Endothelial cell of umbilical vein (primary cell): Measurements from ENCODE around the gene GLI3. TPM values are rescaled to one million over a fixed set of nuclear protein-coding genes. Genes with fewer than 3 reads are reported as not detected.

Experiments
- BruUV-seq: library from RNA; stranded (reverse); fragments of 400-500 nt; replicated peaks from 2 replicates; lab custom pipeline; 2021; lab: Mats Ljungman, UMichigan
- CTCF ChIA-PET: fragments of 300-600, 350-600 bp; sonication (Branson Sonifier 250); formaldehyde crosslinking; loops from one replicate; lab custom pipeline; 2021; ENCODE audit warnings: antibody characterized with exemption, inconsistent platforms; lab: Charles Lee
- POLR2A ChIA-PET: fragments of 300-600, 350-600 bp; sonication (Branson Sonifier 250); formaldehyde crosslinking; loops from one replicate; lab custom pipeline; 2021; ENCODE audit warnings: antibody characterized with exemption, inconsistent platforms; lab: Charles Lee
- DNase-seq: peaks from one replicate; pipeline ENCODE4 v3.0.0-alpha.2; 2011; ENCODE audit warnings: low read depth, low spot score
- FAIRE-seq: peaks from 2 replicates; lab custom pipeline; 2011; peaks lifted over from hg19 to GRCh38; lab: Jason Lieb, UNC
- H2AFZ ChIP-seq: 2 replicates; pipeline ENCODE4 v1.6.0; 2012; ENCODE audit warnings: low read depth, low read length, control low read depth, inconsistent platforms
- H3K27ac ChIP-seq: 2 replicates; pipeline ENCODE4 v1.5.1; 2011; ENCODE audit warnings: low read depth, mild to moderate bottlenecking, control low read depth, low read length, moderate library complexity; ENCODE audit not compliant: insufficient read depth
- H3K27me3 ChIP-seq, 2 experiments: 2 replicates each; pipeline versions ENCODE4 v1.6.0 to v1.6.1; 2011; ENCODE audit warnings: low read length in 2 of 2, mixed read lengths in 1 of 2; ENCODE audit not compliant: control insufficient read depth in 2 of 2, insufficient read depth in 2 of 2
- H3K36me3 ChIP-seq, 2 experiments: 2 replicates in 1 of 2; 3 replicates in 1 of 2; pipeline ENCODE4 v1.5.1; 2011; ENCODE audit warnings: low read length in 2 of 2, mild to moderate bottlenecking in 1 of 2, moderate library complexity in 1 of 2; ENCODE audit not compliant: control insufficient read depth in 2 of 2, insufficient read depth in 2 of 2; ENCODE audit errors: extremely low read depth in 1 of 2
- H3K4me1 ChIP-seq: 3 replicates; pipeline ENCODE4 v1.5.1; 2011; ENCODE audit warnings: mild to moderate bottlenecking, low read length; ENCODE audit not compliant: control insufficient read depth, insufficient read depth; ENCODE audit errors: extremely low read depth
- H3K4me2 ChIP-seq: 2 replicates; pipeline ENCODE4 v1.6.1; 2011; ENCODE audit warnings: low read length, control low read depth, mixed read lengths; ENCODE audit not compliant: insufficient read depth
- H3K4me3 ChIP-seq, 3 experiments: fragments of 200-600 bp in 1 of 3; sonication (generic), shearing (Covaris generic) in 1 of 3; replicated peaks in 1 of 3; 2 replicates each; pipeline ENCODE4 v1.5.1; 2011 to 2016; ENCODE audit warnings: control low read depth in 3 of 3, low read length in 3 of 3, mild to moderate bottlenecking in 2 of 3, inconsistent platforms in 1 of 3, low read depth in 1 of 3, moderate library complexity in 1 of 3; ENCODE audit not compliant: insufficient read depth in 1 of 3
- H3K79me2 ChIP-seq: 2 replicates; pipeline ENCODE4 v1.6.0; 2012; ENCODE audit warnings: low read length, inconsistent platforms; ENCODE audit not compliant: control insufficient read depth, insufficient read depth
- H3K9ac ChIP-seq: replicated peaks from 2 replicates; pipeline ENCODE3; 2011; ENCODE audit warnings: low read length, control low read depth; ENCODE audit not compliant: insufficient read depth; ENCODE audit errors: extremely low read depth
- H3K9me1 ChIP-seq: replicated peaks from 3 replicates; pipeline ENCODE4 v1.6.0; 2011; ENCODE audit warnings: mild to moderate bottlenecking, low read length; ENCODE audit not compliant: control insufficient read depth, insufficient read depth; ENCODE audit errors: extremely low read depth
- H3K9me3 ChIP-seq: replicated peaks from 2 replicates; pipeline ENCODE4 v1.5.1; 2012; ENCODE audit warnings: low read length, inconsistent platforms; ENCODE audit not compliant: control insufficient read depth, insufficient read depth
- H4K20me1 ChIP-seq: replicated peaks from 2 replicates; pipeline ENCODE3; 2011; ENCODE audit warnings: mild to moderate bottlenecking, low read length; ENCODE audit not compliant: control insufficient read depth, insufficient read depth; ENCODE audit errors: extremely low read depth
- EZH2 ChIP-seq: IDR thresholded peaks from 2 replicates; pipeline ENCODE4 v1.6.1; 2012; ENCODE audit warnings: borderline replicate concordance, low read depth, mild to moderate bottlenecking, moderate library complexity, low read length, inconsistent platforms; ENCODE audit not compliant: severe bottlenecking
- FOS ChIP-seq: IDR thresholded peaks from 2 replicates; pipeline ENCODE4 v1.6.1; 2011; ENCODE audit warnings: mild to moderate bottlenecking, low read length, moderate library complexity, borderline replicate concordance; ENCODE audit not compliant: insufficient read depth
- GATA2 ChIP-seq: IDR thresholded peaks from 2 replicates; pipeline ENCODE4 v1.7.0; 2011; ENCODE audit warnings: low read depth, mild to moderate bottlenecking, moderate library complexity, mixed read lengths, low read length; ENCODE audit not compliant: insufficient read length, insufficient read depth
- JUN ChIP-seq: IDR thresholded peaks from 2 replicates; pipeline ENCODE4 v1.6.1; 2011; ENCODE audit warnings: borderline replicate concordance, low read depth; ENCODE audit not compliant: insufficient read length, insufficient read depth
- MYC ChIP-seq: IDR thresholded peaks from one replicate; pipeline ENCODE4 v1.6.1; 2011; ENCODE audit warnings: mild to moderate bottlenecking, low read depth, low read length
- POLR2A ChIP-seq: IDR thresholded peaks from 2 replicates; pipeline ENCODE4 v1.6.1; 2012; ENCODE audit warnings: low read depth, mild to moderate bottlenecking, control low read depth, low read length
- POLR2AphosphoS5 ChIP-seq: IDR thresholded peaks from 2 replicates; pipeline ENCODE4 v1.6.1; 2012; ENCODE audit warnings: low read depth, mild to moderate bottlenecking, control low read depth, low read length, moderate library complexity; ENCODE audit not compliant: insufficient read depth
- dilution Hi-C: fragments of 300-500 bp; cut with MboI; formaldehyde crosslinking; loops from one replicate; pipeline ENCODE4 v1.15.0; 2019; ENCODE audit warnings: low sequenced_read_pairs; ENCODE audit not compliant: extremely low pct_ligation_motif_present
- intact Hi-C: fragments of 100-400 bp; cut with micrococcal nuclease; formaldehyde crosslinking; loops from one replicate; pipeline ENCODE4 v1.10.0; 2022
- polyA plus RNA-seq, 4 experiments: library from polyadenylated mRNA; depleted of rRNA in 3 of 4; stranded (reverse) in 3 of 4; unstranded in 1 of 4; fragments of >200 nt; gene quantifications; 2 replicates each; pipeline versions ENCODE4 v1.2.1 to v1.2.3, GENCODE V29; 2011 to 2012; ENCODE audit warnings: missing spikeins in 1 of 4
- total RNA-seq: library from RNA; stranded (reverse); gene quantifications from 2 replicates; pipeline ENCODE4 v1.2.3, GENCODE V29; 2021
- TF ChIP-seq, protein P1 (sequence below), 2 donors: IDR thresholded peaks; 1 replicate in 1 of 2; 2 replicates in 1 of 2; pipeline ENCODE4 v1.5.1; 2011; ENCODE audit warnings: low read length in 2 of 2, mild to moderate bottlenecking in 2 of 2, moderate library complexity in 2 of 2, control low read depth in 1 of 2, inconsistent platforms in 1 of 2, low read depth in 1 of 2; ENCODE audit not compliant: insufficient read depth in 1 of 2; ENCODE audit errors: extremely low read depth in 1 of 2
- TF ChIP-seq, protein P2 (sequence below): IDR thresholded peaks from 2 replicates; pipeline ENCODE4 v1.6.1; 2011; ENCODE audit not compliant: insufficient read depth, insufficient read length

The GLI3 gene
- total and polyA plus RNA-seq, 2 donors (not counting 3 experiments of a cell fraction or from before 2014, with no cell fraction given): 6.0 to 24.9 TPM

GRCh38 chr7:42254217-42254616 is 17.2 kb upstream of the GLI3 start:
- FAIRE-seq: no peak
- DNase-seq: no peak
- CTCF ChIA-PET: no interaction called here
- H3K36me3 ChIP-seq: no peaks in the 10 kb centered on the region
- no peak for TF ChIP-seq GATA2
- TF ChIP-seq, protein P1, sequence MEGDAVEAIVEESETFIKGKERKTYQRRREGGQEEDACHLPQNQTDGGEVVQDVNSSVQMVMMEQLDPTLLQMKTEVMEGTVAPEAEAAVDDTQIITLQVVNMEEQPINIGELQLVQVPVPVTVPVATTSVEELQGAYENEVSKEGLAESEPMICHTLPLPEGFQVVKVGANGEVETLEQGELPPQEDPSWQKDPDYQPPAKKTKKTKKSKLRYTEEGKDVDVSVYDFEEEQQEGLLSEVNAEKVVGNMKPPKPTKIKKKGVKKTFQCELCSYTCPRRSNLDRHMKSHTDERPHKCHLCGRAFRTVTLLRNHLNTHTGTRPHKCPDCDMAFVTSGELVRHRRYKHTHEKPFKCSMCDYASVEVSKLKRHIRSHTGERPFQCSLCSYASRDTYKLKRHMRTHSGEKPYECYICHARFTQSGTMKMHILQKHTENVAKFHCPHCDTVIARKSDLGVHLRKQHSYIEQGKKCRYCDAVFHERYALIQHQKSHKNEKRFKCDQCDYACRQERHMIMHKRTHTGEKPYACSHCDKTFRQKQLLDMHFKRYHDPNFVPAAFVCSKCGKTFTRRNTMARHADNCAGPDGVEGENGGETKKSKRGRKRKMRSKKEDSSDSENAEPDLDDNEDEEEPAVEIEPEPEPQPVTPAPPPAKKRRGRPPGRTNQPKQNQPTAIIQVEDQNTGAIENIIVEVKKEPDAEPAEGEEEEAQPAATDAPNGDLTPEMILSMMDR (IDR thresholded peaks at IDR 0.05; ENCODE audit: extremely low read depth in 1 of 2, insufficient read depth in 1 of 2, low read depth in 1 of 2, low read length in 2 of 2): no peak
- TF ChIP-seq JUN: no peak
- intact Hi-C loops (no loop called here), dilution Hi-C loops (no loop called here)
- no peaks in the 10 kb centered on the region for H3K9me1 ChIP-seq
- peaks cover 0 to 5% of the 10 kb centered on the region in 2 experiments for H3K27me3 ChIP-seq
- no peak overlapping the region for H3K9ac ChIP-seq
- no peak overlapping the region for H3K4me2 ChIP-seq
- H3K9me3 ChIP-seq: no peaks in the 10 kb centered on the region
- no peak overlapping the region for H3K27ac ChIP-seq
- no peaks in the 10 kb centered on the region for H4K20me1 ChIP-seq
- POLR2A ChIA-PET: no interaction called here
- H2AFZ ChIP-seq: no peak overlapping the region
- no TSS peak for BruUV-seq
- H3K4me3 ChIP-seq: no peak overlapping the region
- no peaks in the 10 kb centered on the region for H3K4me1 ChIP-seq
- no peaks in the 10 kb centered on the region for H3K79me2 ChIP-seq

- CTCF ChIA-PET: no interaction called here
- H3K36me3 ChIP-seq: no peaks in the 10 kb centered on the region
Observed at GRCh38 chr7:42253316-42253715, 16.3 kb upstream of the GLI3 start.

More at GRCh38 chr7:42253316-42253715, 16.3 kb upstream of the GLI3 start:
- dilution Hi-C loops: no loop called here
- Histone ChIP-seq H3K4me2 (no peak overlapping the region), H3K27ac (no peak overlapping the region), H3K79me2 (no peaks in the 10 kb centered on the region), H3K4me3 (no peak overlapping the region), H3K4me1 (no peaks in the 10 kb centered on the region), H3K9ac (no peak overlapping the region), H3K9me3 (no peaks in the 10 kb centered on the region), H2AFZ (no peak overlapping the region), H3K27me3 (peaks cover 0 to 2% of the 10 kb centered on the region in 2 experiments), H3K9me1 (no peaks in the 10 kb centered on the region), H4K20me1 (no peaks in the 10 kb centered on the region)
- TF ChIP-seq JUN (no peak), MYC (no peak), POLR2A (no peak), EZH2 (no peak), FOS (no peak), POLR2AphosphoS5 (no peak), GATA2 (no peak)
- TF ChIP-seq, protein P1 (IDR thresholded peaks at IDR 0.05; ENCODE audit: extremely low read depth in 1 of 2, insufficient read depth in 1 of 2, low read depth in 1 of 2, low read length in 2 of 2): no peak
- TF ChIP-seq, protein P2, sequence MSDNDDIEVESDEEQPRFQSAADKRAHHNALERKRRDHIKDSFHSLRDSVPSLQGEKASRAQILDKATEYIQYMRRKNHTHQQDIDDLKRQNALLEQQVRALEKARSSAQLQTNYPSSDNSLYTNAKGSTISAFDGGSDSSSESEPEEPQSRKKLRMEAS: no peak
- no peak for DNase-seq
- intact Hi-C loops: no loop called here
- no TSS peak for BruUV-seq
- POLR2A ChIA-PET: no interaction called here
- FAIRE-seq: no peak
